ENCODE measurements around the gene FOLR1. TPM values are rescaled to one million over a fixed set of nuclear protein-coding genes. Genes with fewer than 3 reads are reported as not detected.
"Not testable (repeated sequence)": the region's sequence is repeated elsewhere in the genome, so short reads cannot be mapped to it uniquely, and the experiment has no call there.

Gene FOLR1
- total RNA-seq, 1 donor from 2014 or later, result 0.20 TPM

- H3K36me3 Mint-ChIP-seq (ENCODE audit: low read depth), result no peaks in the 10 kb centered on the region
- no peak for TF ChIP-seq CTCF (IDR thresholded peaks at IDR 0.05)
- peaks cover 29% of the 10 kb centered on the region for H3K27me3 Mint-ChIP-seq (ENCODE audit: low read depth)
- H3K9me3 Mint-ChIP-seq (ENCODE audit: low read depth), result no peaks in the 10 kb centered on the region
- no peaks in the 10 kb centered on the region for H3K4me1 Mint-ChIP-seq (ENCODE audit: low read depth)
- no peak overlapping the region for H3K27ac Mint-ChIP-seq (ENCODE audit: unreplicated experiment)
- DNase-seq (ENCODE audit: low spot score), result no peak
- H3K4me3 Mint-ChIP-seq (ENCODE audit: unreplicated experiment), result no peak overlapping the region
These were observed 12.0 kb upstream of the FOLR1 start for GRCh38 chr11:72179804-72180396.

- H3K4me1 Mint-ChIP-seq (ENCODE audit: low read depth); H3K4me3 Mint-ChIP-seq (ENCODE audit: unreplicated experiment); DNase-seq (ENCODE audit: low spot score); H3K36me3 Mint-ChIP-seq (ENCODE audit: low read depth); H3K9me3 Mint-ChIP-seq (ENCODE audit: low read depth); H3K27ac Mint-ChIP-seq (ENCODE audit: unreplicated experiment): not testable (repeated sequence)
- peaks cover 29% of the 10 kb centered on the region for H3K27me3 Mint-ChIP-seq (ENCODE audit: low read depth)
These were observed 10.9 kb upstream of the FOLR1 start for GRCh38 chr11:72180892-72181552.

GRCh38 chr11:72181553-72181958, 10.4 kb upstream of the FOLR1 start:
- DNase-seq (ENCODE audit: low spot score); H3K36me3 Mint-ChIP-seq (ENCODE audit: low read depth); H3K4me3 Mint-ChIP-seq (ENCODE audit: unreplicated experiment); H3K27ac Mint-ChIP-seq (ENCODE audit: unreplicated experiment); H3K9me3 Mint-ChIP-seq (ENCODE audit: low read depth); H3K4me1 Mint-ChIP-seq (ENCODE audit: low read depth): not testable (repeated sequence)
- H3K27me3 Mint-ChIP-seq (ENCODE audit: low read depth), result peaks cover 25% of the 10 kb centered on the region
- TF ChIP-seq CTCF (IDR thresholded peaks at IDR 0.05), result peak; percentile 22

- H3K27ac Mint-ChIP-seq (ENCODE audit: unreplicated experiment), result no peak overlapping the region
These were observed 3.7 kb upstream of the FOLR1 start for GRCh38 chr11:72188267-72188666.

GRCh38 chr11:72189455-72190250, 2.3 kb upstream of the FOLR1 start:
- peaks cover 2% of the 10 kb centered on the region for H3K27me3 Mint-ChIP-seq (ENCODE audit: low read depth)
- no peak overlapping the region for H3K4me3 Mint-ChIP-seq (ENCODE audit: unreplicated experiment)
- no peak for DNase-seq (ENCODE audit: low spot score)
- H3K9me3 Mint-ChIP-seq (ENCODE audit: low read depth), result no peaks in the 10 kb centered on the region
- H3K4me1 Mint-ChIP-seq (ENCODE audit: low read depth), result peaks cover 3% of the 10 kb centered on the region
- H3K36me3 Mint-ChIP-seq (ENCODE audit: low read depth), result no peaks in the 10 kb centered on the region
- no peak overlapping the region for H3K27ac Mint-ChIP-seq (ENCODE audit: unreplicated experiment)
- no peak for TF ChIP-seq CTCF (IDR thresholded peaks at IDR 0.05)

More at GRCh38 chr11:72188267-72188666, 3.7 kb upstream of the FOLR1 start:
- Mint-ChIP-seq H3K9me3 (ENCODE audit: low read depth) (no peaks in the 10 kb centered on the region), H3K36me3 (ENCODE audit: low read depth) (no peaks in the 10 kb centered on the region), H3K4me1 (ENCODE audit: low read depth) (peaks cover 3% of the 10 kb centered on the region), H3K27me3 (ENCODE audit: low read depth) (peaks cover 3% of the 10 kb centered on the region), H3K4me3 (ENCODE audit: unreplicated experiment) (no peak overlapping the region)
- no peak for TF ChIP-seq CTCF (IDR thresholded peaks at IDR 0.05)
- no peak for DNase-seq (ENCODE audit: low spot score)

Data from chondrocyte (in vitro differentiated cells).